Pericardium fibroblast (primary cell): ENCODE results near the gene GAGE2A. TPM values are rescaled to one million over a fixed set of nuclear protein-coding genes. Genes with fewer than 3 reads are reported as not detected.

ENCODE experiments used
- total RNA-seq: library from RNA; depleted of rRNA; stranded (reverse); fragments of >200 nt; gene quantifications from 2 replicates; pipeline ENCODE4 v1.2.3, GENCODE V29; 2015

Gene GAGE2A
- not detected in 2 replicates for total RNA-seq

GRCh38 chrX:49589196-49589595 lies at the start of gene GAGE2A:
GAGE2A (plus strand) TSS chrX:49589496; CDS start chrX:49590651, 1,155 bp downstream.

GRCh38 chrX:49541433-49541832 lies 47.9 kb upstream of the GAGE2A start, which contains the start of gene GAGE12D:
GAGE12D (plus strand) TSS chrX:49541733; CDS start chrX:49542888, 1,155 bp downstream.

GRCh38 chrX:49550989-49551388 lies 38.3 kb upstream of the GAGE2A start, which contains the start of gene GAGE12E:
GAGE12E (plus strand) TSS chrX:49551289; CDS start chrX:49552444, 1,155 bp downstream.

GRCh38 chrX:49560542-49560941 lies 28.8 kb upstream of the GAGE2A start, which contains the start of gene GAGE12F:
GAGE12F (plus strand) TSS chrX:49560842; CDS start chrX:49561997, 1,155 bp downstream.

GRCh38 chrX:49570100-49570499 lies 19.2 kb upstream of the GAGE2A start, which contains the start of gene GAGE12G:
GAGE12G (plus strand) TSS chrX:49570400; CDS start chrX:49571555, 1,155 bp downstream.

GRCh38 chrX:49579649-49580048 lies 9.6 kb upstream of the GAGE2A start, which contains the start of gene GAGE12H:
GAGE12H (plus strand) TSS chrX:49579949; CDS start chrX:49581104, 1,155 bp downstream.

GRCh38 chrX:49598720-49599119 lies 9.4 kb downstream of the GAGE2A start, which contains the start of gene GAGE1:
GAGE1 (plus strand) TSS chrX:49599020; CDS start chrX:49600175, 1,155 bp downstream.

Other genes starting within 250 kb of the GAGE2A start
- gene GAGE12C, start 57.3 kb upstream of the GAGE2A start, total RNA-seq = not detected in 2 replicates
- not detected in 2 replicates for gene GAGE12D, start 47.8 kb upstream of the GAGE2A start, total RNA-seq
- gene GAGE12E, start 38.2 kb upstream of the GAGE2A start, total RNA-seq = not detected in 2 replicates
- not detected in 2 replicates for gene GAGE12F, start 28.7 kb upstream of the GAGE2A start, total RNA-seq
- gene GAGE12G, start 19.1 kb upstream of the GAGE2A start, total RNA-seq = not detected in 2 replicates
- gene GAGE12H, start 9.5 kb upstream of the GAGE2A start, total RNA-seq = not detected in 2 replicates
- not detected in 2 replicates for gene GAGE1, start 9.5 kb downstream of the GAGE2A start, total RNA-seq
- not detected in 2 replicates for gene PAGE1, start 106.5 kb downstream of the GAGE2A start, total RNA-seq
- gene PAGE4, start 239.8 kb downstream of the GAGE2A start, total RNA-seq = not detected in 2 replicates